GM12874 (cell line): Measurements from ENCODE around the gene PRC1.

Experiments used
- CTCF ChIP-seq: IDR thresholded peaks from 2 replicates; pipeline ENCODE4 v1.5.1; 2011; ENCODE audit warnings: low read depth, mild to moderate bottlenecking, control low read depth, low read length, moderate library complexity; ENCODE audit not compliant: insufficient read depth

Gene PRC1

GRCh38 chr15:90916461-90916860 is 77.9 kb downstream of the PRC1 start:
- TF ChIP-seq CTCF, result no peak
